GM19023 (cell line): ENCODE data around the gene TAP2.
"Not testable (repeated sequence)": the region's sequence is repeated elsewhere in the genome, so short reads cannot be mapped to it uniquely, and the experiment has no call there.

ENCODE experiments used
- ATAC-seq: cut with Tn5 transposase; IDR thresholded peaks from one replicate; pipeline ENCODE4 v1.9.1; 2021; ENCODE audit warnings: mild to moderate bottlenecking, moderate library complexity; ENCODE audit not compliant: unreplicated experiment

Gene TAP2

GRCh38 chr6:32836873-32837272 is 1.7 kb downstream of the TAP2 start:
- no peak for ATAC-seq

GRCh38 chr6:32835167-32835893 is 3.2 kb downstream of the TAP2 start:
- ATAC-seq, result no peak

GRCh38 chr6:32833664-32834063 is 4.9 kb downstream of the TAP2 start:
- no peak for ATAC-seq

GRCh38 chr6:32832535-32832934 is 6.0 kb downstream of the TAP2 start:
- no peak for ATAC-seq

GRCh38 chr6:32830936-32831335 is 7.6 kb downstream of the TAP2 start:
- no peak for ATAC-seq

GRCh38 chr6:32830017-32830416 is 8.5 kb downstream of the TAP2 start:
- ATAC-seq, result no peak

- ATAC-seq, result no peak
Measured at GRCh38 chr6:32829495-32829894, 9.0 kb downstream of the TAP2 start.

GRCh38 chr6:32827025-32827424 is 11.5 kb downstream of the TAP2 start:
- no peak for ATAC-seq

- no peak for ATAC-seq
Measured at GRCh38 chr6:32825966-32826365, 12.6 kb downstream of the TAP2 start.

- no peak for ATAC-seq
Measured at GRCh38 chr6:32819729-32820128, 18.8 kb downstream of the TAP2 start.

- ATAC-seq, result no peak
Measured at GRCh38 chr6:32818867-32819266, 19.7 kb downstream of the TAP2 start.

- ATAC-seq, result no peak
Measured at GRCh38 chr6:32816746-32817204, 21.8 kb downstream of the TAP2 start, which contains the start of gene HLA-DOB. Gene HLA-DOB (minus strand): TSS chr6:32817002. CDS start chr6:32816951, 51 bp downstream.

GRCh38 chr6:32815996-32816395 is 22.5 kb downstream of the TAP2 start:
- no peak for ATAC-seq

- no peak for ATAC-seq
Measured at GRCh38 chr6:32815115-32815514, 23.4 kb downstream of the TAP2 start.

GRCh38 chr6:32814145-32814544 is 24.4 kb downstream of the TAP2 start:
- ATAC-seq, result no peak

GRCh38 chr6:32809171-32809570 is 29.4 kb downstream of the TAP2 start:
- ATAC-seq, result no peak

GRCh38 chr6:32807020-32807580 is 31.4 kb downstream of the TAP2 start:
- no peak for ATAC-seq

- ATAC-seq, result not testable (repeated sequence)
Measured at GRCh38 chr6:32805404-32805803, 33.1 kb downstream of the TAP2 start.

GRCh38 chr6:32803416-32803815 is 35.1 kb downstream of the TAP2 start:
- no peak for ATAC-seq

GRCh38 chr6:32799740-32800139 is 38.8 kb downstream of the TAP2 start:
- ATAC-seq, result no peak

GRCh38 chr6:32799168-32799567 is 39.4 kb downstream of the TAP2 start:
- ATAC-seq, result no peak
